ENCODE results near the gene SGTA.

Gene SGTA

DNA sequence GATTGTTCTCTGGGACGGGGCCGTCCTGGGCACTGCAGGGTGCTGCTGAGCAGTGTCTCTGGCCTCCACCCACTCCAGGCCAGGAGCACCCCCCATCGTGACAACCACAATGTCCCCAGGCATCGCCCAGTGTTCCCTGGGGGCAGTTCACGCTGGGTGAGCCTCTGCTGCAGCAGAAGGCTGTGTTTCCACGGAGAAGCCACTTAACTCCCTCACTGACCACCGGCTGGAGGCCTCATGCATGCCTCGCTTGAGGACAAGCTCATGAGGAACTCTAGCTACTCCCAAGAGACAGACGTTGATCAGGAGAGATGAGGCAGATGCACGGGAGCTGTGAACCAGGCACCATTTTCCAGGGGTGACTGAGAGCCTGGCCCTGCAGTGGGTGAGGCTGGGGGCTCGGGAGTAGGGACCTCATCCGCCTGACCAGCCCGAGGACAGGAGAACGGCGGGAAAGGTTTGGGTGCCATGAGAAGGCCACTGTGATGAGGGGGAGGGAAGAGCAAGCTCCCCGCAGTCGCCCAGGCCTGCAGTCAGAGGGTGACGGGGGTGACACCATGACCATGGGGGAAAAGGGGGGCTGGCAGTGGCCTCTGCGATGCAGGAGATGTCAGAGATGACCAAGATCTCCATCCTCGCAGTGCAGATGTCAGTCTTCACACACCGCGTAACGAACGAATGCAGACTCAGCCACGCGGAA, 48.3 kb downstream of the SGTA start:
- TF ChIP-seq, protein P1, sequence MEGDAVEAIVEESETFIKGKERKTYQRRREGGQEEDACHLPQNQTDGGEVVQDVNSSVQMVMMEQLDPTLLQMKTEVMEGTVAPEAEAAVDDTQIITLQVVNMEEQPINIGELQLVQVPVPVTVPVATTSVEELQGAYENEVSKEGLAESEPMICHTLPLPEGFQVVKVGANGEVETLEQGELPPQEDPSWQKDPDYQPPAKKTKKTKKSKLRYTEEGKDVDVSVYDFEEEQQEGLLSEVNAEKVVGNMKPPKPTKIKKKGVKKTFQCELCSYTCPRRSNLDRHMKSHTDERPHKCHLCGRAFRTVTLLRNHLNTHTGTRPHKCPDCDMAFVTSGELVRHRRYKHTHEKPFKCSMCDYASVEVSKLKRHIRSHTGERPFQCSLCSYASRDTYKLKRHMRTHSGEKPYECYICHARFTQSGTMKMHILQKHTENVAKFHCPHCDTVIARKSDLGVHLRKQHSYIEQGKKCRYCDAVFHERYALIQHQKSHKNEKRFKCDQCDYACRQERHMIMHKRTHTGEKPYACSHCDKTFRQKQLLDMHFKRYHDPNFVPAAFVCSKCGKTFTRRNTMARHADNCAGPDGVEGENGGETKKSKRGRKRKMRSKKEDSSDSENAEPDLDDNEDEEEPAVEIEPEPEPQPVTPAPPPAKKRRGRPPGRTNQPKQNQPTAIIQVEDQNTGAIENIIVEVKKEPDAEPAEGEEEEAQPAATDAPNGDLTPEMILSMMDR (IDR thresholded peaks at IDR 0.05; ENCODE audit: insufficient read depth, missing control alignments): no peak
- DNase-seq (ENCODE audit: insufficient read length, low spot score) (no peak), FAIRE-seq (no peak)

DNA sequence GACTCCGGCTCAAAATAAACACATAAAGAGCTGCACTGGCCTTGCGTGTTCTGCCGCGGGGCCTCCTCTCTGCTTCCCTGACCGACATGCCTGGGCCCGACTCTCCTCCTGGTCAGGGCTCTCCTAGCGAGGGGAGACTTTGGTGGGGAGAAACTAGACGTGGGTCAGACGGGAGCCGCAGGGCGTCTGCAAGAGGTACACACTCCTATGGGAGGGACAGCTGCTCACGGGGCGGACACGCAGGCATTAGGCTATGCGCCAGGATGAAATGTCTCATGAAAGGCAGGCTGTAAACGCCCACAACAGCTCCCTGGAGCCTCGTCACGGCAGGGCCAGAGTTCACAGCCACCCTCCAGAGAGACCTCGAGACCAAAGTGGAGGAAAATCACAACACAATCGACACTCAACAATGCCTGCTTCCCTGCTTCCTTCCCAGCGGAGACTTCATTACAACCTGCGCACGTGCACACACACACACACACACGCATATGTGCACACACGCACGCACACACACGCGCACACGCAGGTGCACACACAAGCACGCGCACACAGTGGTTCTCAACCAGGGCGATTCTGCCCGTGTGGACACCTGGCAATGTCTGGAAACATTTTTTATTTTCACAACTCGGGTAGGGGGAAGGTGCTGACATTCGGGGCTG, 49.0 kb downstream of the SGTA start:
- FAIRE-seq (no peak), DNase-seq (ENCODE audit: insufficient read length, low spot score) (no peak)
- TF ChIP-seq, protein P1 (IDR thresholded peaks at IDR 0.05; ENCODE audit: insufficient read depth, missing control alignments): no peak

DNA sequence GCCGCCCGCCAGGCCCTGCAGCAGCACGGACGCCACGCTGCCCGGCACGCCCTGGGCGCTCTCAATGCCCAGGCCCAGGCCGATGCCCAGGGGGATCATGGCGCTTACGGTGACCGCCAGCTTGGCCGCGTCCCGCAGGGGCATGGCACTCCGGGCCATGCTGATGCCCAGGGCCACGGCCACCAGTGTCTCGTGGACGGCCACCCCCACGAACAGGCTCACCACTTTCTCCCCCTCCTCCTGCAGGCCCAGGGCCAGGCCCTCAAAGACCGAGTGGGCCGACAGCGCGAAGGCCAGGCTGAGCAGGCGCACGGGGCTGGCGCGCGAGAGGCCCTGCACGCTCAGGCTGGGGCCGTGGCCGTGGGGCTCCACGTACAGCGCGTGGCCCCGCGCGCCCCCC, 50.2 kb downstream of the SGTA start:
- TF ChIP-seq, protein P1 (IDR thresholded peaks at IDR 0.05; ENCODE audit: insufficient read depth, missing control alignments): no peak

DNA sequence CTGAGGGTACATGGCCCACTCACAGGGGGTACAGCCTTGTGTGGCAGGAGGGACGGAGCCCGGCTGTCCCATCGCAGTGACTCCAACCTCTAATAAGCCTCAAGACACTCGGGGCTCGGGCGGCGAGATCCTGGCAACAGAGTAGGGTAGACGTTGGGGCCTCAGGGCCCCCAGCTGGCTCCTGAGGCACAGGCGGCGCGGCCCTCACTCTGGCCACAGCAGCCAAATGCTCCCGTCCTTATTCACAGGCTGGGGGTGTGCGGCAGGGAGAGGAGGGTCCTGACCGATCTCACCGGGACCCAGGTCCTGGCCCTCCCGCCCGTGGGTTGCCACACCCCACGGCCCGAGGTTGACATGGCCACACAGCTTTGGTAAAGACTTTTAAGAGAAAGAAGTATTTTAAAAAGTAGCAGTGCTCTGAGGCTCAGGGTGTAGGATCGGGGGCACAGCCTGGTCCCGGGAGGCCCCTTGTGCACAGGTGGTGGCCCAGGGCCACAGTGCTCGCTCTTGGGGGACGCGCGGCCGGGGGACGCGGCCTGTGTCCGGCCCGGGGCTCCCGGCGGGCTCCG, 50.8 kb downstream of the SGTA start:
- no peak for FAIRE-seq
- TF ChIP-seq, protein P1 (IDR thresholded peaks at IDR 0.05; ENCODE audit: insufficient read depth, missing control alignments): no peak
- no peak for DNase-seq (ENCODE audit: insufficient read length, low spot score)

More for the DNA sequence above, 50.2 kb downstream of the SGTA start:
- no peak for FAIRE-seq
- no peak for DNase-seq (ENCODE audit: insufficient read length, low spot score)

DNA sequence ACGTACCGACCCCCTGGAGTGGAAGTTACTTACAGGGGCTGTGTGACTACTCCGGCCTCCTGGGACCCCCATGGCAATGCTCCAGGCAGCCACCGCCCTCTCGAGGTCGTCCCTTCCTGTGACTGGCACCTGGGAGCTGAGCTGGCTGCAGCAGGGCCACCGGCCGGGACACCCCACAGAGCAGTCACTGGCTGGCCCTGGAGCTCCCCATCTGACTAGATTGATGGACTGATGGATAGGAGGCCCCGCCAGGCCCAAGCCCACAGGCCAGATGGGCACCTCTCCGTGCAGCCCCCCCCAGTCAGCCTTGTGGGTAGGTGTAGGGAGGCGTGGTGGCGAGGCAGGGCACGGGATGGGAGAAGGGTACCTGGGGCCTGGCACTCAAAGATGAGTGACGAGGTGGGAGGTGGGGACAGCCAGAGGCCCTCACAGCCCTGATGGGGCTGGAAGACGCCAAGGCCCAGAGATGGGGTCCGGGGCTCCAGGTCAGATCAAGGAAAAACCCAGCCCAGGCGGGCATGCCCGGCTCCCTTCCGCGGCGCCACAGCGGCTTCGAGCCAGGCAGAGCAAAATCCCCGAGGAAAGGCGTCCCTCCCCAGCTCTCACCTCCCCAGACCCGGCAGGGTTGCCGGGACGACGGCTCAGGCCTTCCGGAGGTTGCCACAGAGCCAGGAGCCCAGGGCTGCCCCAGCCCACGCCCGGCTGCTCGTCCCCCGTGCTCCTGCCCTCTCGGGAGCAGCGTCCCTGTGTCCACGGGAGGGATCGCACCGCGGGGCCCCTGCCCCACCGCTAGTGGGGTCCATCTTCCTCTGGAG, 51.7 kb downstream of the SGTA start:
- TF ChIP-seq, protein P1 (IDR thresholded peaks at IDR 0.05; ENCODE audit: insufficient read depth, missing control alignments): no peak
- no peak for FAIRE-seq
- DNase-seq (ENCODE audit: insufficient read length, low spot score): no peak

DNA sequence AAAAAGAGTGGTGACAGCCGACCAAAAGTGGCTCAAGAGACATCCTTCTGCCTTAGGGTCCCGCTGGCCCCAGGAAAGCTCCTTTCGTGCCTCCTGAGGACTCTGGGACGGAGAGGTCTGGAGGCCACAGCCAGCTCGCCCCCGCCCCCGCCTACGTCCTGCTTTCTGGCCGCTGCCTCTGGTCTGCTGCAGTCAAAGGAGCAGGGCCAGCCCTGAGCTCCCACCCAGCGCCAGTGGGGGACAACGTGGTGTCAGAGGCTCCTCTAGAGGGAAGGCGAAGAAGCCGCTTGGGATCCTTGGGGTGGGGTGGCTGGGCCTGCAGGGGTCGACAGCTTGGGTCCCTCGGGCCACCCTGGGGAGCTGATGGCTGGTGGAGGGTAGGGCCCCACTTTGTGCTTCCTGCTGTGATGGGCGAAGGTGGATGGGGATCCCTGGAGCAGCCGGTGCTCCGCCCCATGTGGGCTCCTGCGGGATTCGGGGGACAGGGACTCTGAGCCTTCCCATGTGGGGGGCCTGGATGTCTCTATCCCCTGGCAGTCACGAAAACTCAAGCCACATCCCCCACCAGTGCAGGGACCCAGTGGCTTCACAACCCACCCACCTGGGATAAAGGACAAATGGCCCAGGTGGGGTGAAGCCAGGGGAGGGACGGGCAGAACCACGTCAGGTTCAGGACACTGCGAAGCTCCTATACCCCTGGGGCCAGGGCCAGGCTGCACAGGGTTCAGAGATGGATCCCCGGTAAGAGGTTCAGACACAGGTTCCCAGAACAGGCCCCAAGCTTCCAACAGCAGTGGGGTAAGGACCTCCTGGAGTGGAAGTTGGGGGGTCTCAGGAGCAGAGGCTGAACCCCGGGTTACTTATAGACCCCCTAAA, 52.9 kb downstream of the SGTA start:
- TF ChIP-seq, protein P1 (IDR thresholded peaks at IDR 0.05; ENCODE audit: insufficient read depth, missing control alignments): no peak
- no peak for FAIRE-seq
- DNase-seq (ENCODE audit: insufficient read length, low spot score): no peak

Data from D721Med (cell line).